IPS DF 4.7 (cell line): Measurements from ENCODE around the gene TMEM88.
"Not testable (repeated sequence)": the region's sequence is repeated elsewhere in the genome, so short reads cannot be mapped to it uniquely, and the experiment has no call there.

Source experiments
- DNase-seq: peaks from one replicate; pipeline ENCODE4 v3.0.0-alpha.2; 2013; ENCODE audit warnings: low spot score; ENCODE audit errors: extremely low read depth

The TMEM88 gene, protein sequence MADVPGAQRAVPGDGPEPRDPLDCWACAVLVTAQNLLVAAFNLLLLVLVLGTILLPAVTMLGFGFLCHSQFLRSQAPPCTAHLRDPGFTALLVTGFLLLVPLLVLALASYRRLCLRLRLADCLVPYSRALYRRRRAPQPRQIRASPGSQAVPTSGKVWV

DNA sequence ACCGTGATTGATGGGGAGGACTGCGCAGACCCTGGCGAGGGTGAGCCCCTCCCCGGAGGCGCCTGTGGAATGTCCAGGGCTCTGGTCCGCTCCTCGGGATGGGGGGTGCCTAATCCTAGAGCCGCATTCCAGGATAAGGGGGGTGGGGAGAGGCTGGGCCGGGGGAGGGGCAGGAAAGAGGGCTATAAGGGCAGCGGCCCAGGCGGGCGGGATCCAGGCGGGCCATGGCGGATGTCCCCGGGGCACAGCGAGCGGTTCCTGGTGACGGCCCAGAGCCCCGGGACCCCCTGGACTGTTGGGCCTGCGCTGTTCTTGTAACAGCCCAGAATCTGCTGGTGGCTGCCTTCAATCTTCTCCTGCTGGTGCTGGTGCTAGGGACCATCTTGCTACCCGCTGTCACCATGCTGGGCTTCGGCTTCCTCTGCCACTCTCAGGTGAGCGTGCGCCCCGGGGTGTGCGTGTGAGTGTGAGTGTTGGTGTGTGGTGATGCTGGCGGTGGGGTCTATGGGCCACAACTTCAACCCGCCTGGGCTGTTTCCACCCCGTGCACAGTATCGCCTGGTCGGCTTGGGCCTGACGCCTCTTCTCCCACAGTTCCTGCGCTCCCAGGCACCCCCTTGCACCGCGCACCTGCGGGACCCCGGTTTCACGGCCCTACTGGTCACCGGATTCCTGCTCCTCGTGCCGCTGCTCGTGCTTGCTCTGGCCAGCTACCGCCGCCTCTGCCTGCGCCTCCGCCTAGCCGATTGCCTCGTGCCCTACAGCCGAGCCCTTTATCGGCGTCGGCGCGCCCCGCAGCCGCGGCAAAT is at the start of gene TMEM88:
TSS of gene TMEM88 (plus strand) at position 216 of the 809 bp plus-strand sequence. CDS start at position 225, 9 bp downstream.
- no peak for DNase-seq

DNA sequence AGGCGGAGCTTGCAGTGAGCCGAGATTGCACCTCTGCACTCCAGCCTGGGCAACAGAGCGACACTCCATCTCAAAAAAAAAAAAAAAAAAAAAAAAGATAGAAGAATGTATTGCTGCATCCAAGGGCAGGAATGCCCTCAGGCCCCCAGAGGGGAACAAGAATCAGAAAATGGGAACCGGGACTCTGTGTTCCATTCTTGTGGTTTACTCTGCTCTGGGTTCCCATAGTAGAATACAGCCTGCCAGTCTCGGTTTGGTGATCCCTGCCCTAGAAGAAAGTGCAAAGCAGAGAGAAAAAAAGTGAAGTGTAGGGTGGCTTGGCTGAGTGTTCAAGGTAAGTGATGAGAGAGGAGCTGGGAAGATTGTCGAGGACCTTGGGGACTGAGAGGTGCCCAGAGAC is 48.3 kb upstream of the TMEM88 start:
- DNase-seq, result no peak

DNA sequence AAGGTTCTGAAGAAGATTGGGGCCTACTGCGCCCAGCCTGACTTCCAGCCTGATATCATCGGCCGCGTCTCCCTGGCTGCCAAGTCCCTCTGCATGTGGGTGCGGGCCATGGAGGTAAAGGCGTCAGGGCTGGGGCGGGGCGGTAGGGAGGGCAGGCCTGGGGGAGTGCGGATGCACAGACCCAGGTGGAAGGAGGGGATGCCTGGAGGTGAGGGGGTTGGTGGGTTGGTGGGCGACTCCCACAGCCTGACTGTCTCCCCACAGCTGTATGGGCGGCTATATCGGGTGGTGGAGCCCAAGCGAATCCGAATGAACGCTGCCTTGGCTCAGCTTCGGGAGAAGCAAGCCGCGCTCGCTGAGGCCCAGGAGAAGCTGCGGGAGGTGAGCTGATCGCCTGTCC is 47.7 kb upstream of the TMEM88 start:
- DNase-seq, result no peak

DNA sequence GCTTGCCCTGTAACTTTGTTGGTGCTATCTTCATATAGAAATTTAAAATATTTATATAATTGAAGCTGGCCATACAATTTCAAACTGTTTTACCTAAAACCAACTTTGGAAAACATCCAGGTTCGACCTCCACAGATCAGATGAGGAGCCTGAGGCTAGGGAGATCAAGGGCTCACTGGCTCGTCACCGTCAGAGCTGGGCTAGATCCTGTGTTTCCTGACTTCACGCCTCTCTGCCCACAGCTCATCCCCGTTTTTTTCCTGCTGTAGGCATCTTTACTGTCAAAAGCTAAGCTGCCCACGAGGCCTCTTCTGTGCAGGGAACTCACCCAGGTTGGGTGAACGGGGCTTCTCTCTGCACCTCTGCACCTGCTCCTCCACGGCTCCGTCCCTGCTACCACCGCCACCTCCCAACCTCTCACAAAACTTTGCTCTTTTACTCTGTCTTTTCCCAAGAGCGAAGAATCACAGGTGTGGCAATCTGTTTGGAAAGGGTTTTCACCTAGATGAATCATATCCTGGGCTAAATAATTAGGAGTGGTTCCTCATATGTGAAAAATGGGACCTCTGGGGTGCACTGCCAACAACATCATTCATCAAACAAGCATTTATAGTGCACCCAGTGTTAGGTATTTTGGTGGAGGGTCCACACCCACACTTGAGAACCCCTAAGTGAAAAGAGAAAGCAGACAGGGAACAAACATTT is 45.6 kb upstream of the TMEM88 start:
- DNase-seq, result no peak

DNA sequence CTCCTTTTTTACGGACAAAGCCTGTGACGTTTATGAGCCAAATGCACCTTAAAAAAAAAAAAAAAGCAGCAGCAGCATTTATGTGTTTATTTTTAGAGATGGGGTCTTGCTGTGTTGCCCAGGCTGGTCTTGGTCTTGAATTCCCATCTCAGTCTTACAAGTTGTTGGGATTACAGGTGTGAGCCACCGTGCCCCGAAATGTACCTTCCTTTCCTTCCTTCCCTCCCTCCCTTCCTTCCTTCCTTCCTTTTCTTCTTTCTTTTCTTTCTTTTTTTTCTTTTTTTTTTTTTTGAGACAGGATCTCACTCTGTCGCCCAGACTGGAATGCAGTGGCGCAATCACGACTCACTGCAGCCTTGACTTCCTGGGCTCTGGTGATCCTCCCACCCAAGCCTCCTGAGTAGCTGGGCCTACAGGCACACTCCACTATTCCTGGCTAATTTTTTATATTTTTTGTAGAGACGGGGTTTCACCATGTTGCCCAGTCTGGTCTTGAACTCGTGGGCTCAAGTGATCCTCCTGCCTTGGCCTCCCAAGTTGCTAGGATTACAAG is 45.0 kb upstream of the TMEM88 start:
- DNase-seq, result not testable (repeated sequence)

DNA sequence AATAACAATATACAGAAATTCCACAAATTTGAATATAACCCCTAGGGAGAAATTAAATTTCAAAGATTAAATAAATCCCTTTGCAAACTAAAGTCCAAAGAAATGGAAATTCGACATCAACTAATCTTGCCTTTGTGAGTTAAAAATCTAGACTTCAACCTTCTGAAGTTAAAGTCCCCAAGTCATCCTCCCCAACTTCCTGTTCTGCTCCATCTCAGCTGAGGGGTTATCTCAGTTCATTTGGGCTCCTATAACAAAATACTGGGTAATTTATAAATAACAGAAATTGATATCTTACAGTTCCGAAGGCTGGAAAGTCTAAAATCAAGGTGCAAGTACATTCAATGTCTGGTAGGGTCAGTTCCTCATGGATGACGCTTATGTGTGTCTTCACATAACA is 43.6 kb upstream of the TMEM88 start:
- no peak for DNase-seq

DNA sequence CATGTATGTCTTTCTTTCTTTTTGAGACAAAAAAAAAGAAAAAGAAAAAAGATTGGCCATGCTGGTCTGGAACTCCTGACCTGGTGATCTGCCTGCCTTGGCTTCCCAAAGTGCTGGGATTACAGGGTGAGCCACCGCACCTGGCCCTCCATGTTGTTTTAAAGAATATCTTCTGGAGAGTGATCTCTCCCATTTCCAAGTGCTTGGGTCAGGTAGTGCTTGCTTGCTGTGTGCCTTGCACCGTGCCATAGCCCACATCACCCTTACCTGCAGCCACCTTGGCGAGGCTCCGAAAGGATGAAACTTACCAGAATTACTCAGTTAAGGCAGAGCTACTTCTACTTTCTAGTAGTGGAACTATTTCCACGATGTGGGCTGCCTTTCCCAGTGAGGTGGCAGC is 39.9 kb upstream of the TMEM88 start:
- DNase-seq, result no peak

DNA sequence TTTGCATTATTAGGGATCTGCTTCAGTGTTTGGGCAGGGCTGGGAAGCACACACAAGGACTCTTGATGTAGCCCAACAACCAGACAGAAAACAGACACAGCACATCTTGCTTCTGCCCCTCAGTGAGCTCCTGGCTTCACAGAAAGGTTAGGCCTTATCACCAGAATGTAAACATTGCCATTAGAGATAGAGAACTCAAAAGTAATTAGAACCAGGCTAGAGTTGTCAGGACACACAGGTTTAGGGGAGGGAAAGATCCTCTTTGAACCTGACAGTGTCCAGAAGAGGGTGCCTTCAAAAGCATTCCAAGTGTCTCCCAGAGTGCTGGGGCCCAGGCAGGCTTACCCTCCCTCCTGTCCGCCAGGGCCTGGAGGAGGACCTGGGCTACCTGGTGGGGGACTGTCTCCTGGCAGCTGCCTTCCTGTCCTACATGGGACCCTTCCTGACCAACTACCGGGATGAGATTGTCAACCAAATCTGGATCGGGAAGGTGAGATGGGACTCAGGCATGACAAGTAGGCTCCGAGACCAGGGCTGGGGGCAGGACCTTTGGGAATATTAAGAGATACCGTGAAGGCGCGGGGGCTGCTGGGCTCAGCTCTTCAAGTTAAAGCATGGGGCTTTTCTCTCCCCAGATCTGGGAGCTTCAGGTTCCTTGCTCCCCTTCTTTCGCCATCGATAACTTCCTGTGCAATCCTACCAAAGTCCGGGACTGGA is 37.8 kb upstream of the TMEM88 start:
- no peak for DNase-seq

DNA sequence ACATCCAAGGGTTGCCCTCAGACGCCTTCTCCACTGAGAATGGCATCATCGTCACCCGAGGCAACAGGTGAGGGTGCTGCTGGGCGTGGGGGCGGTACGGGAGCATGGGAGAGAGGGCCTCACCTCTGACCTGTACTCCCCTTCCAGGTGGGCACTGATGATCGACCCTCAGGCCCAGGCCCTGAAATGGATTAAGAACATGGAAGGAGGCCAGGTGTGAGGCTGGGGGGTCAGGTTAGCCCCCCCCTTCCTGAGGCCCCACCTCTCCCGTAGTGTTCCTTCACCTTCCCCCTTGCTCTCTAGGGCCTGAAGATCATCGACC is 37.3 kb upstream of the TMEM88 start:
- DNase-seq, result no peak

DNA sequence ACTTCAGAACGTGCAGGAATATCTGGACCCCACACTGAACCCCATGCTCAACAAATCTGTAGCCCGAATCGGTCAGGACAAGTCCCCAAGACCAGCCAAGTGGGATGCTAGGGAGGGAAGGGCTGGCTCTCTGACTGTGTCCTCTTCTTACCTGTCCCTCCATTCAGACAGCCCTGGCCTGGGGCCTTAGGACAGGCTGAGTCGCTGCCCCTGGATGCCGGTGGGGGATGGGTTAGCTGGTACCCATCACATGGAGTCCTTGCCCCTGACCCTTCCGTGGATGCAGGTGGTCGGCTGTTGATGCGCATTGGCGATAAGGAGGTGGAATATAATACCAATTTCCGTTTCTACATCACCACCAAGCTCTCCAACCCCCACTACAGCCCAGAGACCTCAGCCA is 36.8 kb upstream of the TMEM88 start:
- DNase-seq, result no peak

DNA sequence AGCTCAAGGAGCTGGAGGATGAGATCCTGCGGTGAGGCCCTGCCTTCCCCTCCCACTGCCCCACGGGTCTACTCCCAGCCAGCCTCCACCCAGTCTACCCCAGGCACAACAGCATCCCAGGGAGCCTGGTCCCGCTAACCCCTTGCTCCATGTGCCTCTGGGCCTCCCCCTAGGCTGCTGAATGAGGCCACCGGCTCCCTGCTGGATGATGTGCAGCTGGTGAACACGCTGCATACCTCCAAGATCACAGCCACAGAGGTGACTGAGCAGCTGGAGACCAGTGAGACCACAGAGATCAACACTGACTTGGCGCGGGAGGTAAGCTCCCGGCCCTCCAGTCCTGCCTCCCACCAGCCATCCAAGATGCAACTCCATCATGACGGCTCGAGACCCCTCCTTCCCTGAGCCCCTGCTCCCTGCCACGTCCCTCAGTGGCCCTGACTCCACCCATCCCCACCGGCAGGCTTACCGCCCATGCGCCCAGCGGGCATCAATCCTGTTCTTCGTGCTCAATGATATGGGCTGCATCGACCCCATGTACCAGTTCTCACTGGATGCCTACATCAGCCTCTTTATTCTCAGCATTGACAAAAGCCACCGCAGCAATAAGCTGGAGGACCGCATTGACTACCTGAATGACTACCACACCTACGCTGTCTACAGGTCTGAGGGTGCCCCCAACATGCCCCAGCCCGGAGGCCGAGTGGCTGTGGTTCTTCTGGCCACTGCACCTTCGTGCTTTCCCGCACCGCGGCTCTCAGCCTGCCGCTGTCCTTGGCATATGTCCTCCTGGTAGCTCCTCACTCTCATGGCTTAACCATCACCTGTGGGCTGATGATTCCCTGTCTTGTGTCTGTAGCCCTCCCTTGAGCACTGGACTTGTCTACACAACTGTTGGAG is 35.9 kb upstream of the TMEM88 start:
- DNase-seq, result no peak

DNA sequence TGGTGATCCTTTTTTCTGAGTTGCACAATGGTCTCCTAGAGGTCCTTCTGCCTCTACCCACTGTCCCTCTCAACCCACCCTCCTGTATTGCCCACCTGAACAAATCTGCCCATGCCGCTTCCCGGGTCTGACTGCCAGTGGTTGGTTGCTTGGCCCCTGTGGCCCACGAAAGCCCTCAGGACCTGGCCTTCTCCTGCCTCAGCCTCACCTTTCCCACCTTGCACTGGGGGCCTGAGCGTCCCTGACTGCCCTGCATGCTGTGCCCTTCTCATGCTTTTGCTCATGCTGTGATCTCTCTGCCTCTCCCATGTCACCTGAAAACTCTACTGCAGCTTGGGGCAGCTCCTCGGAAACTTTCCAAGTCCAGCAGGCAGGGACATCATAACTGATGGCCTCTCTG is 34.6 kb upstream of the TMEM88 start:
- DNase-seq, result no peak

DNA sequence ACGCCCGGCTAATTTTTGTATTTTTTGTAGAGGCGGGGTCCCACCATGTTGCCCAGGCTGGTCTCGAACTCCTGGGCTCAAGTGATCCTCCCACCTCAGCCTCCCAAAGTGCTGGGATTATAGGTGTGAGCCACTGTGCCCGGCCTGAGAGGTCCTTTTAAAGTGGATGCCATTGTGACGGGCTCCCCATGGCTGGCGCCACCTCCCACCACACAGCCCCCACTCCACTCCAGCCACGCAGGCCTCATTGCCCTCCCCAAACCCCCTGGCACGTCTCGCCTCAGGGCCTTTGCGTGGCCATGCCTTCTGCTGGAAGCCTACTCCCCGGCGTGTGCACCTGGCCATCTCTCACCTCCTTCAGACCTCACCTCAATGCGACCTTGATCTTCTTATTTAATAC is 32.7 kb upstream of the TMEM88 start:
- no peak for DNase-seq

DNA sequence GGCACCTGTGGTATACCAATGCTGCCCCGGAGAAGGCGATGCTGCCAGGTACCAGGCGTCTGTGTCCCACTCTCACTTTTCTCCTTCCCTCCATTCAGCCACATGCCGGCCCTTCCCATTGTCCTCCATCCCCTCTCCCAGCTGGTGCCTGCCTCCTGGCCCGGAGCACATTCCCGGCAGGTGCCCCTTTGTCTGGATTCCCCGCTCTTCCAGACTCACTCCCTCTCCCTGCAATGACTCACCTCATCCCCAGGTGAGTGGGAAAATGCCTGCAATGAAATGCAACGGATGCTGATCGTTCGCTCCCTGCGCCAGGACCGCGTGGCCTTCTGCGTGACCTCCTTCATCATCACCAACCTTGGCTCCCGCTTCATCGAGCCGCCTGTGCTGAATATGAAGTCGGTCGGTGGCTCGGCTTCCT is 31.3 kb upstream of the TMEM88 start:
- no peak for DNase-seq

DNA sequence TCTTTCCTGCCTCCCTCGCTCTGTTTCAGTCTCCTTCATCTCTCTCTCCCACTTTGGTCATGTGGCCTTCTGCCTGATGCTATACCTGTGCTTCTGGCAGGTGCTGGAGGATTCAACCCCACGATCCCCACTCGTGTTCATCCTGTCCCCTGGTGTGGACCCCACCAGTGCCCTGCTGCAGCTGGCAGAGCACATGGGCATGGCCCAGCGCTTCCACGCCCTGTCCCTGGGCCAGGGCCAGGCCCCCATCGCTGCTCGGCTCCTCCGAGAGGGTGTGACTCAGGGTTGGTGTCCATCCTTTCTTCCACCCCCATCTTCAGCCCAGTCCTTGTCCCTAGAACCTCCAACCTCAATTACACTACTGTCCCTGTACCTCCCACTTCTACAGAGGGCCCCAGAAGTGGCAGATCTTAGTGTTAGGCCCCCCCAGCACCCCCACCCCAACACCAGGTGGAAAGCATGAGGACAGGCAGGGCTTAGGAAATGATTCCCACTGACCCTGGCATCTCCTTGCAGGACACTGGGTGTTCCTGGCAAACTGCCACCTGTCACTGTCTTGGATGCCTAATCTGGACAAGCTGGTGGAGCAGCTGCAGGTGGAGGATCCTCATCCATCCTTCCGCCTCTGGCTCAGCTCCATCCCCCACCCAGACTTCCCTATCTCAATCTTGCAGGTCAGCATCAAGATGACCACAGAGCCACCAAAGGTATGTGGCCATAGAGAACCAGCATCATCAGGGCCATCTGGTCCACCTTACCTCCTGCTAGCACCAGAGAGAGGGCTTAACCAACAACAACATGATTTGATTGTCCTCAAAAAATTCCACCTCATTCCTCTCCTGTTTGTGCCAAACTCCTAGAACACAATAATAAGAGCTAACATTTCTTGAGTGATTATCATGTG is 30.6 kb upstream of the TMEM88 start:
- no peak for DNase-seq

DNA sequence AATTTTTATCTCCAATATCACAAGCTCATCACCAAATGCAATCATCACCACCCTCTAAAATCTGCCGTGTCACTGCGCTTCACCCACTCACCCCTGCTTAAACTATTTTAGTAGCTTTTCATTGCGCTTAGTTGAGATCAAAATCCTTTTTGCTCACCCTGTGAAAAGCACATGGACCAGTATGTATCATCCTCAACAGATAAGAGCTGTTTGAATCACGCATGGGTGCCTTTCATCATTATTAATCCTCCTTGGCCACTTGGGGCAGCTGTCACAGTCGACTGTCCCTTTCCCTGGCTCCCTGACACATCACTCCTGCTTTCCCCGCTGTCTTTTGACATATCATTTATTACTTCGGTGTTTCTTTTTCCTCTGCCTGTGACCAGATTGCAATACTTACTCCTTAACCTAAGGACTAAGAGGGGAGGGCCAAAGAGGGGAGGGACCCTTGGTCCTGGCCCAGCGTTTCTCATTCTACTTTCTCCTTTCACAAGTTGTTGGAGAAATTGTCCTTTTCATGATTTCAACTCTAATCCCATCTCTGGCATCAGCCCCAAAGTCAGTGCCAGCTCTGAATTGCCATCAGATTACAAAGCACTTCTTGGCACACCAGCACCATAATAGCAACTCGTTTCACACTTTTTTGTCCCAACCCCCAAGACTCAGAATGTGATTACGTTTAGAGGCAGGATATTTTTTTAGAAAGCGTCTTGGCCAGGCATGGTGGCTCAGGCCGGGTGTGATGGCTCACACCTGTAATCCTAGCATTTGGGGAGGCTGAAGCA is 29.5 kb upstream of the TMEM88 start:
- no peak for DNase-seq

DNA sequence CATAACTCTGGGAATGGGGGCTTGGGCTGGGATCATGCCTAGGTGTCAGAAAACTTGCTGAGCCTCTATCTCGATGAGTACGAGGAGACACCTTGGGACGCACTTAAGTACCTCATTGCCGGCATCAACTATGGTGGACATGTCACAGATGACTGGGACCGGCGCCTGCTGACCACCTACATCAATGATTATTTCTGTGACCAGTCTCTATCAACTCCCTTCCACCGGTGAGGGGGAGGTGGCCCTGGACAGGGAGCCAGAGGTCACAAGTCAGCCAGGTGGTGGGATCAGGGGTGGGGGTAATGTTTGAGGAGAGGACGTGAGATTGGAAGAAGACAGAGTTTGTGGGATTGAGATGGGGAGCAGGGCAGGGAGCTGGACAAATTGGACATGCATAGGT is 24.2 kb upstream of the TMEM88 start:
- no peak for DNase-seq

DNA sequence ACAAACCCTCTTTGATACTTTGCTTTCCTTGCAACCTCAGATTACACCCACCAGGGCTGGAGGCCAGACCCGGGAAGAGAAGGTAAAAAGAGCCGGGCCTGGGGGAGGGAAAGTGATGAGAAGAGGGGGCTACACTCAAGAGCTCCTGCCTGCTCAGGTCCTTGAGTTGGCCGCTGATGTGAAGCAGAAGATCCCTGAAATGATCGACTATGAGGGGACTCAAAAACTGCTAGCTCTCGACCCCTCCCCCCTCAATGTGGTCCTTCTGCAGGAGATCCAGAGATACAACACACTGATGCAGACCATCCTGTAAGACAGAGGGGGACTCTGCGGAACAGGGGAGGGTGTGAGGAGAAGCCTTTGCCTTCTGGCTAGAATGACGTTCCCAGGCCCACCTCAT is 23.6 kb upstream of the TMEM88 start:
- no peak for DNase-seq

DNA sequence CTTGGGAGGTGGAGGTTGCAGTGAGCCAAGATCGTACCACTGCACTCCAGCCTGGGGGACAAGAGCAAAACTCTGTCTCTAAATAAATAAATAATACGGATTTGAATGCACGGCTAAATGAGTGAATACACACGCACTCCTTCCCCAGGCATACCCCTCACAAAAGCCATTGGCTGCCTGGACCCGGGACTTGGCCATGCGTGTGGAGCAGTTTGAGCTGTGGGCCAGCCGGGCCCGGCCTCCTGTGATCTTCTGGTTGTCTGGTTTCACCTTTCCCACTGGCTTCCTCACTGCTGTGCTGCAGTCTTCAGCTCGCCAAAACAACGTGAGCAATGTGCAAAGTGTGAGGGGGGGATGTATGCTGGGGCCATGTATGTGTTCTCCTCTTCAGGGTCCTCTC is 22.4 kb upstream of the TMEM88 start:
- no peak for DNase-seq
